Lung microvascular endothelial cell (primary cell): ENCODE results near the gene JMJD4. TPM values are rescaled to one million over a fixed set of nuclear protein-coding genes. Genes with fewer than 3 reads are reported as not detected.
A peak's percentile ranks its signal among the peaks of the same experiment; 100 is the strongest.

Source experiments
- DNase-seq, 2 donors: peaks; one replicate each; pipeline versions ENCODE4 v3.0.0 to v3.0.0-alpha.2; 2010; ENCODE audit warnings: low read depth in 2 of 2
- total RNA-seq: library from RNA; depleted of rRNA; stranded (reverse); fragments of >200 nt; gene quantifications from 2 replicates; pipeline ENCODE4 v1.2.1, GENCODE V29; 2014

JMJD4 gene
- total RNA-seq, 1 donor from 2014 or later = 21.0 TPM

DNA sequence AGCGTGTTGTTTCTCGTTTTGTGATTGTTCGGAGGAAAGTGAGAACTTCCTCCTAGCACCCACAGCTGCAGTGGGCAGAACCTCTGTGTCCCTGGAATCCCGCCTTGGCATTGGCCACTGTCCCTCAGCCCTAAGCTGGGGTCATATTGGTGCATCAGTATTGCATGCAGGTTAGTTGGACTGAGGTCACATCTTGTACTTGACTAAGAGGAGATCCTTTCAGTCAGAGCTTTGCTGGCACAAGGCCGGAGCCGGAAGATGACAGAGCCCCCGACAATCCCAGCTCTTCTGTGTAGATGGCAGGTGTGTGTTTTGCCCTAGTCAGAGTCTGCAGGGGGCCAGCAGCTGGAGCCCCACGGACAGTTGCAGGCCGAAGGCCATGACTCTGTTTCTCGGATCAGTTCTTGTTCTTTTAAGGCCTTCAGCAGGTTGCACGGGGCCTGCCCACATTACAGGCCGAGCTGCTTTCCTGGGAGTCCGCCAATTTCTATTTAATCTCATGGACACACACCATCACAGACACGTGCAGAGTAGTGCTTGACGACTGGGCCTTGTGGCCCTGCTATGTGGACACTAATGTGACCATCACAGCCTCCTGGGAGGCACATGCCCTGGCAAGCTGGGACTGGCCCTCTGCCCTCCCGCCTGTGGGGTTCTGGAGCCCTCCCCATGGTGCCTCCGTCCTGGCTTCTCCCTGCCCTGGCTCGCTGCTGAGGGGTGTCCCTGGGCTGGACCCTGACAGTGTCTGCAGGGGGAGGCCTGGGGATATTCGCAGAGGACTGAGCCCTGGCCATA is 15.0 kb upstream of the JMJD4 start:
- DNase-seq = no peak

DNA sequence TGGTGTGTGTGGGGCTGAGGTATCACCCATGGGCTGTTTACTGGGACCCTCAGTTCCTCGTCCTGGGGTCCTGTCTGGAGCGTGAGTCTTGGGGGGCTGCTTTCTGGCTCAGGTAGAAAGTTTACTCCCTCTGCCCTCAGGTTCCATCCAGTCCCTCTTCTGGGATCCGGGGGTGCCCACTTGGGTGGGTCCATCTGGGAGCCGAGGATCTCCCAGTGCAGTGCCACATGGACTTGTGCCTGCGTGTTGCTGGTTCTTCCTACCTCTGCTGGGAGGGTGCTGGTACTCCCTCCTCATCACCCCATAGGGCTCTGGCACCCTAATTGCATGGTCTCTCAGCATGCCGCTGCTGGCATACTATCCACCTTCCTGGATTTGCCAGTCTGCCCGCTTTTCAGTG is 14.1 kb upstream of the JMJD4 start:
- no peak for DNase-seq

DNA sequence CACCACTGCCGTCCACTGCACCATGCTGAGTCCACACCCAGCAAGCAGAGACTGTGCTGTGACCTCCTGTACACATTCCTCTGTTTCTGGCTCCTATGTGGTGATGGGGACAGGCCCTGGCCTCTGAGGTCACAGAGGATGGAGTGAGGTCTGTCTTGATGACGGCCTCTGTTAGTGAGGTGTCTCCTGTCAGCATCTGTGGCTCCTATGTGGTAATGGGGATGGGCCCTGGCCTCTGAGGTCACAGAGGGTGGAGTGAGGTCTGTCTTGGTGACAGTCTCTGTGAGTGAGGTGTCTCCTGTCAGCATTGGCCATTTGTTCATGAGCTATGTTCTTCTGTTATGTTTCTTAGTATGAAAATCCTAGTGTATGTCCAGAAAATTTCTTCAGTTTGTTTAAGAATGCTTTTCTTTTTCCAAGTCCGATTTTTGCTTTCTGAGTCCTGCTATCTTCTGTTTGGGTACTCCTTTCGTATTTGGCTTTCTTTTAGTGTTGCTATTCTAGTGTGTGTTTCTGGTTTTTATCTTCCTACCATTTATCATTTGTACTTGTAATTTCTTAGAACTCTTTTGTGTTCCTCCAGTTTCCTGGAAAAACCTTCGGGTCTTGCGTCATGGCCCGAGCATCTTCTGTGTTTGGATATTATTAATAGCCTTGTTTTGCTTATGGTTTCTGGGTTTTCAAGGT is 13.5 kb upstream of the JMJD4 start:
- DNase-seq = no peak

- no peak for DNase-seq
Measured at GRCh38 chr1:227747948-227748495, 12.9 kb upstream of the JMJD4 start.

DNA sequence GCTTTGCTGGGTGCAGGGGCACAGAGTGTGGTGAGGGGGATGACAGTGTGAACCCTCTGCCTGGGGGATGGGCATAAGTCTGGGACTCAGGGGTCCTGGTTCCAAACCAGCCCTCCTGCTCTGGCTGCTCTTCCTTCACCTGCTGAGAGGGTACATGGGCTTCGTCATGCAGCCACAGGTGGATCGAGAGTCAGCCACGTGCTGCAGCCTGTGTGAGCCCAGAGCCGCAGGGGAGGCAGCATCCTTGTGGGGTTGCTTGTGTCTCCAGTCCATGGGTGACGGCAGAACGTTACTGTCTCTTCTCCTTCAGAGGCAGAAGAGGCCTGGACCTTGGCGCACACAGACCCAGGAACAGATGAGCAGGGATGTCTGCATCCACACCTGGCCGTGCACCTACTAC is 12.3 kb upstream of the JMJD4 start:
- DNase-seq = no peak

GRCh38 chr1:227746676-227747075 is 11.6 kb upstream of the JMJD4 start:
- DNase-seq = no peak

GRCh38 chr1:227745568-227746265 is 10.6 kb upstream of the JMJD4 start:
- DNase-seq = no peak

DNA sequence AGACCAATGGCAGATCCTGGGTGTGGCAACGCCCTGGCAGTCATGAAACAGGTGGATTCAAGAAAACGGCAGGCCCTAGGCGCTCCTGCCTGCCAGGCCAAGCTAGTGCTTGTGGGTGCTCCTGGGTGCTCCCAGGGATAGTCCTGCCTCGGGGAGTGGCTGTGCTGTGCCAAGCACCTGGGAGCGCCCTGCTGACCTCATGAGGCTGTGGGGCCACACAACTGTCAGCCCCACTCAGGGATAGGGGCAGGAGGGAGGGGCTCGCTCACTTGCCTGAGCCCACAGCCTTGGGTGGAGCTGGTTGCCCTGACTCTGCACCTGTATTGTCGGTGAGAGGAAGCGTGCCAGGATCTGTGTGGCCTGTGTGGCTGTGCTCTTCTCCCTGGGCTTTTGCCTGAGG is 9.6 kb upstream of the JMJD4 start:
- DNase-seq = no peak

DNA sequence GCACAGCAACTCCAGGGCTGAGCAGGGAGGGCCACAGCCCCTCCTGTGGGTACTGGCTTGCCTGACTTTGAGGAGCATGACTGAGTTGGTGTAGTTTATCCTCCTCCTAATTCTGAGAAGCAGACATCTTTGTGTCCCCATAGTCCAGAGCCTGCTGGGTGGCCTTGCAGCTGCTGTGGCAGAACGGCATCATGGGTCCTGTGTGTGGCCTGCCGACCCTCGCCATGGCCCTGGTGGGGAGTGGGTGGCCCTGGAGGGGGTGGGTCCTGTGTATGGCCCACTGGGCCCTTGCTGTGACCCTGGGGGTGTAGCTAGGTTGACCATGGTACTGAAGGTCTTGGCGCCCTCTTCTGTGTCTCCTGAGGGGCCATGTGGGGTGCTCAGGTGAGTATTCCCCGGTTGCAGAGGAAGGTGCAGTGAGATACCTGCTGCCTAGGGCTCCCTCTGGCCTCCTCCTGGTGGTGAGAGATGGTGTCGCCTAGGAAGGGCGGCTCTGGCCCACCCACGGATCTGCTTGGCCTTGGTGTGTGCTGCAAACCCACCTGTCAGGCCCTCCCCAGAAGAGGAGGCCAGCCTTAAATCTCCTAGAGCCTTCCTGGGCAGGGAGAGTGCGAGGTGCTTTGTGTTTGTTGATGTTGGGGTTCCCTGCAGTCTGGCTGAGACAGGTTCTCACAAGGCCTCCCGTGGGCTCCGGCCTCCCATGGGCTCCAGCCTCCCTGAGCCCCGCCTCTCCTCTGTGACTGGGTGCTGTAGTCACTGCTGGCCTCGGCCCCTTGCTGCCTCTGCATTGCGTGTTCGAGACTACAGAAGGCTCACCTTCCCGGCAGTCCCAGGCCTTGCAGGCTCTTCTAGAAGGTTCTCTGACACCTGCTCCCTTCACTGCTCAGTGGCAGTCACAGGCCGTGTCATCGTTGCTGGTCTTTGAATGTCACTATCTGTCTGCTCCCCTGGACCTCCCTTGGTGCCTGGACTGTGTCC is 7.9 kb upstream of the JMJD4 start:
- no peak for DNase-seq

DNA sequence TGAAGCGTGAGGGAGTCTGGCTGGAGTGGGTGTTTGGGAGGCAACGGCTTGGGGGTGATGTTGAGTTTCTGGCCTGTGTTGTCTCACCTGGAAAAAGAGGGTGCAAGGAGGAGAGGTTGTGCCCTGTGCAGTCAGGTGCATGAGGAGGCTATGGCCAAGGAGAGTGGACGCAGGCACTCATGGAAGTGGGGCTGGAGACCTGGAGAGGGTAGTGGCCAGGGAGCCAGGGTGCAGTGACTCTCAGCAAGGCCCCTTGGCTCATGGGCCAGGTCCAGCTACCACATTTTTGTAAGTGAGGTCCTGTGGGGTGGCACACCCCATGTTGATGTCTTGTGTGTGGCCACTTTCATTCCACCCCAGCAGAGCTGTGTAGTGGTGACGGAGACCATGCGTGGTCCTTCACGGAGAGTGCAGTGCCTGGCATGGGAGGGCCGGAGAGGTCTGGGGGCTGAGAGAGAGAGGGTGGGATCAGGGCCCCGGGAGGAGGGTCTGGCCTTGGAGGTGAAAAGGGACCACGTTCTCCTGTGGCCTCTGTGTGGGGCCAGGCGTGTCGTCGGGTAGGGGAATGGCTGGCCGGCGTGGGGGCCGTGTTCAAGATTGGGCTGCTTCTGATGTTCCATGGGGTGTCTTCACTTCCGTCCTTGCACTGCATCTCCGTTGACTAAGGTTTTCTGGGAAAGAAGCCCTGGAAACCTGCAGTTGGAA is 6.2 kb upstream of the JMJD4 start:
- no peak for DNase-seq

DNA sequence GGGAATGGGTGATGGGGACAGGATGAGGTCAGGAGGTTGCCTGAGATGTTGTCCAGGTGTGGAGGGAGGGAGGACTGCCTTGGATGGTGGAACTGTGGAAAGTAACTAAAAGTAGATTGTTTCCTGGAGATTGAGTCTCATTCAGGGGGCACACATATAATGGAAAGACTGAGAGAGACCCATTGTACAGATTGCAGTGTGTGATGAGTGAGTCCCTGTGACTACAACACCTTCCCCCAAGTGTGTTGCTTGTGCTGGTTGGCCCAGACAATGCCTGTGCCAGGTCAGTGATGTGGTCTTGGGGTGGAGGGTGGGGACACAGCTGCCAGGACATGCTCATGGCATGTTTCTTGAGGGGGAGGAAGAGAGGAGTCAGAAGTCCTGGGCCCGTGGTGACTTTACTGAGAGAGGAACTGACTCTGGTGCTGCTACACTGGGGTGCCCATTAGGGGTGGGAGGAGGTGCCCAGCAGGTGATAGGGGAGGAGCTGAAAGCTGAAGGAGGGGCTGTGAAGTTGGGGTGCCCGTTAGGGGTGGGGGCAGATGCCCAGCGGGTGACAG is 5.4 kb upstream of the JMJD4 start:
- DNase-seq = no peak

DNA sequence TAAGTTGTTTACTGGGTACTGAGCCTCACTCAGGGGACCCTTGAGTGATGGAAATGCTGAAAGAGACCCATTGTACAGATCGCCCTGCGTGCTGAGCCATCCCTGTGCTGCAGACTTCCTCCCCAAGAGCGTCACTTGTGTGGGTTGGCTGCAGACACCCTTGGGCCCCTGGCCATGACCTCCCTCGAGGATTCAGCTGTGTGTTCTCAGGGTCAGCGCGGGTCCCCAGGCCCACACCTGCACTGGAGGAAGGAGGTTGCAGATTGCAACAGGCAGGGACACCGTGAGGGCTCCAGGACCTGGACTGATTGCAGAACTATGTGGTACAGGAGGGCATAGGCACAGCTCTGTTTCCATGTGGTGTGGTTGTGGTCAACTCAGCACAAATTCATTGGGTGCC is 4.5 kb upstream of the JMJD4 start:
- DNase-seq = no peak

DNA sequence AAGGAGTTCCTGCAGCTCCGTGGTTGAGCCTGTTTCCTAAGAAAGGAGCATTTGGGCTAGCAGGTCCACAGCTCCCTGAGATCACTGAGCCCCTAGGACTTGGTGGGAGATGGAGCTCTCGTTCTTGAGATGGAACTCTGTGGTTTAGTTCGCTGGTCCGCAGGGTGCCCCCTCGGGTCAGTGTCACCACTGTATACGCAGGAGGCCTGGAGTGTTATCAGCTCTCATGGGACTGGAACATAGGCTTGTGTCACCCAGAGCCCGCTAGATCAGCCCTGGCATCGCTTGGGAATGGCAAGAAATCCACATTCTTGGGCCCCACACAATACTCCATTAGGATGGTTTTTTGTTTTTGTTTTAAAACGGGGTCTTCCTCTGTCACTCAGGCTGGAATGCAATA is 3.7 kb upstream of the JMJD4 start:
- DNase-seq = no peak

DNA sequence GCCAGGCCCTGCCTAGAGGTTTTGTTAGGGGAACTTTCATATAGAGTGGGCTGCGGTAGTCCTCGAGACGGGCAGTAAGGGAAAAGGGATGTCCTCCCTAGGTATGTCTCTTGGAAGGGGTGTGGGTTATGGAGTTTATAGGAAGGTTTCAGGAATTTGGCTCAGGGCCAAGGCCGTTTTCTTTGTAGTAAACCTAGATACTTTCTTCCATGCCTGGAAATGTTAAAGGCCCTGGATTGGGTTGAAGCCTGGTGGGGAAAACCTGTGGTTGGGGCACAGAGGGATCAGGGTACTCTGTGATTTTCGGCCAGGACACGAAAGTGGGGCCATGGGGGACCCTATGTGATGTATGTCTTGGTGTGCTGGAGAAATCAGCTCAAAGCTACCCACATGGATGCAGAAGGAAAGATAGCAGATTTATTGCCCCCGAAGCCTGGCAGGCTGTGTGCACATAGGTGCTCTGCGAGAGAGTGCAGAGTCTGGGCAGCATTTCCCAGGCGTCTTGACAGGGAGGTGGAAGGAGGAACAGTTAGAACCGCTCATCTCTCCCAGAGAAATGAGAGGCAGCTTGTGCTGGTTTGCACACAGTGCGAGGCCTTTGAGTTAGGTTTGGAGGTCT is 1.8 kb upstream of the JMJD4 start:
- DNase-seq = no peak

GRCh38 chr1:227735539-227736285 is 610 bp upstream of the JMJD4 start:
- no peak for DNase-seq

- DNase-seq = peak in 1 of 2 donors; percentile 23
Measured at GRCh38 chr1:227734546-227734855, 601 bp downstream of the JMJD4 start.

DNA sequence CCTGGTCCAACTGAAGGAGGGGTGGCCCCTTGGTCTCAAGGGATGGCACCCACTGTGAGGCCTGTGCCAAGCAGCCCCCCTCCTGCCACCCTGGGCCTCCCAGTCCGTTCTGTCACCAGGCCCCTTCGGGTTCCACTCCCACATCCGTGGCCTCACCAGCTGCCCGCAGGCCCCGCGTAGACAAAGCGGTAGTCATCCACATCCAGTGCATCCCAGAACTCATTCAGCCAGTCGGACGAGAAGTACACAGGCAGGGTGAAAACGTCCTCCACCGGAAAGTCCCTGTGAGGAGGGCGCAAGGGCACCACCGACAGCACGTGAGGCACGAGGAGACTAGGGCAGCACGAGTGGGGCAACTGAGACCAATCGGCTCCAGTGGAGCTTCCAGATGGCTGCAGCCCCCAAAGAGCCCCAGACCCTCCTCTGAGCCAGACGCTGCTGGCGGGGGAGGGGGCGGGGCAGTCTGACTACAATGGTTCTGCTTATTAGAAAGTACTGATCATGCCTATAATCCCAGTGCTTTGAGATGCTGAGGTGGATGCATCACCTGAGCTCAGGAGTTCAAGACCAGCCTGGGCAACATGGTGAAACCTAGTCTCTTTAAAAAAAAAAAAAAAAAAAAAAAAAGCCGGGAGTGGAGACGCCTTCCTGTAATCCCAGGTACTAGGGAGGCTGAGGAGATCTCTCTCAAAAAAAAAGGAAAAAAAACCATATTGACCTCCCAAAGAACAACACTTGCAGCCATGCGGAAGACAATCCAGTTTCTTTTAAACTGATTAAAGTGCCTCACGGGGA is 1.2 kb downstream of the JMJD4 start:
- DNase-seq = no peak

- no peak for DNase-seq
Measured at GRCh38 chr1:227733309-227733705, 1.8 kb downstream of the JMJD4 start.
